Esophagus muscularis mucosa (tissue), 4 donors: ENCODE results near the gene DDX59. TPM values are rescaled to one million over a fixed set of nuclear protein-coding genes. Genes with fewer than 3 reads are reported as not detected.

ENCODE experiments used
- DNase-seq: peaks from one replicate; pipeline ENCODE4 v3.0.0-alpha.2; 2017; ENCODE audit errors: extremely low spot score
- H3K27ac ChIP-seq, 4 donors: fragments of 200-600 bp; sonication (generic); replicated peaks in 1 of 4; 1 replicate in 3 of 4; 2 replicates in 1 of 4; pipeline ENCODE4 v1.5.1; 2016 to 2019; ENCODE audit warnings: mild to moderate bottlenecking in 1 of 4
- H3K27me3 ChIP-seq, 4 donors: fragments of 200-600 bp; sonication (generic); one replicate each; pipeline versions ENCODE4 v1.5.1 to v1.6.0; 2016 to 2019
- H3K36me3 ChIP-seq, 4 donors: fragments of 200-600 bp; sonication (generic); one replicate each; pipeline ENCODE4 v1.5.1; 2016 to 2019
- H3K4me1 ChIP-seq, 4 donors: fragments of 200-600 bp; sonication (generic); one replicate each; pipeline ENCODE4 v1.5.1; 2016 to 2019
- H3K4me3 ChIP-seq, 4 donors: fragments of 200-600 bp; sonication (generic); 1 replicate in 2 of 4; 2 replicates in 2 of 4; pipeline ENCODE4 v1.5.1; 2016 to 2019; ENCODE audit warnings: mild to moderate bottlenecking in 4 of 4, moderate library complexity in 1 of 4
- H3K9me3 ChIP-seq, 4 donors: fragments of 200-600 bp; sonication (generic); 1 replicate in 3 of 4; 2 replicates in 1 of 4; pipeline ENCODE4 v1.5.1; 2016 to 2019
- CTCF ChIP-seq, 3 experiments: fragments of 200-600 bp in 2 of 3; fragments of 450-650 bp in 1 of 3; sonication (generic) in 2 of 3; IDR thresholded peaks; one replicate each; pipeline ENCODE4 v1.5.1; 2017 to 2019; ENCODE audit warnings: antibody characterized with exemption in 3 of 3, mild to moderate bottlenecking in 2 of 3, moderate library complexity in 1 of 3
- EP300 ChIP-seq: sonication (generic); formaldehyde crosslinking; IDR thresholded peaks from one replicate; pipeline ENCODE4 v1.6.1; 2017; ENCODE audit warnings: antibody characterized with exemption
- POLR2A ChIP-seq: fragments of 450-650 bp; IDR thresholded peaks from one replicate; pipeline ENCODE4 v1.6.1; 2017; ENCODE audit warnings: antibody characterized with exemption, moderate library complexity, mild to moderate bottlenecking, low read depth
- POLR2AphosphoS5 ChIP-seq, 2 donors: sonication (generic); formaldehyde crosslinking; IDR thresholded peaks; one replicate each; pipeline ENCODE4 v1.6.1; 2017; ENCODE audit warnings: antibody characterized with exemption in 2 of 2
- WGBS: methylation state at CpG from one replicate; pipeline ENCODE4 v1.1.5; 2018; 5-methylcytosine and 5-hydroxymethylcytosine counted together
- intact Hi-C: fragments of 100-400 bp; cut with DNase I; formaldehyde crosslinking; loops from one replicate; pipeline ENCODE4 v1.15.1; 2023
- total RNA-seq, 4 donors: library from RNA; depleted of rRNA; stranded (reverse); fragments of >200 nt; gene quantifications; one replicate each; pipeline versions ENCODE4 v1.1.0 to v1.2.1, GENCODE V29; 2016

DDX59 gene
- total RNA-seq, 4 donors from 2014 or later, result 18.1 to 30.0 (median 21.7) TPM

GRCh38 chr1:200644021-200644420, 25.7 kb downstream of the DDX59 start:
- Histone ChIP-seq H3K4me1 (no peaks in the 10 kb centered on the region), H3K36me3 (peaks cover 15 to 73% (median 25%) of the 10 kb centered on the region in 4 donors)

GRCh38 chr1:200642481-200642880, 27.2 kb downstream of the DDX59 start:
- H3K27ac ChIP-seq, result no peak overlapping the region
- no peak for TF ChIP-seq CTCF (IDR thresholded peaks at IDR 0.05)
- no peak for TF ChIP-seq EP300
- no peak for TF ChIP-seq POLR2AphosphoS5 (IDR thresholded peaks at IDR 0.05)
- no peak for TF ChIP-seq POLR2A
- H3K27me3 ChIP-seq, result no peaks in the 10 kb centered on the region
- H3K4me1 ChIP-seq, result no peaks in the 10 kb centered on the region
- no peak overlapping the region for H3K4me3 ChIP-seq
- DNase-seq, result no peak
- peaks cover 4 to 58% (median 13%) of the 10 kb centered on the region in 4 donors for H3K36me3 ChIP-seq
- intact Hi-C loops, result no loop called here
- WGBS, result 79% methylated on average over 6 of the region's 6 CpGs
- no peaks in the 10 kb centered on the region for H3K9me3 ChIP-seq

More at GRCh38 chr1:200644021-200644420, 25.7 kb downstream of the DDX59 start:
- H3K27ac ChIP-seq, result no peak overlapping the region
- H3K9me3 ChIP-seq, result no peaks in the 10 kb centered on the region
- no peak for DNase-seq
- intact Hi-C loops, result no loop called here
- H3K27me3 ChIP-seq, result no peaks in the 10 kb centered on the region
- H3K4me3 ChIP-seq, result no peak overlapping the region
- TF ChIP-seq CTCF (IDR thresholded peaks at IDR 0.05) (no peak), POLR2AphosphoS5 (IDR thresholded peaks at IDR 0.05) (no peak), POLR2A (no peak), EP300 (no peak)

GRCh38 chr1:200640963-200641401, 28.7 kb downstream of the DDX59 start:
- 78% methylated on average over 5 of the region's 5 CpGs for WGBS
- TF ChIP-seq EP300 (no peak), POLR2A (no peak)
- DNase-seq, result no peak
- H3K27me3 ChIP-seq, result no peaks in the 10 kb centered on the region
- no peak overlapping the region for H3K4me3 ChIP-seq
- no peaks in the 10 kb centered on the region for H3K9me3 ChIP-seq
- intact Hi-C loops, result no loop called here
- H3K27ac ChIP-seq, result no peak overlapping the region
- H3K36me3 ChIP-seq, result peaks cover 0 to 43% (median 5%) of the 10 kb centered on the region in 4 donors
- H3K4me1 ChIP-seq, result no peaks in the 10 kb centered on the region

- Histone ChIP-seq H3K27ac (no peak overlapping the region), H3K27me3 (no peaks in the 10 kb centered on the region), H3K4me1 (no peaks in the 10 kb centered on the region), H3K36me3 (peaks cover 0 to 38% (median 3%) of the 10 kb centered on the region in 4 donors), H3K4me3 (no peak overlapping the region), H3K9me3 (no peaks in the 10 kb centered on the region)
- no peak for DNase-seq
- intact Hi-C loops, result no loop called here
- TF ChIP-seq POLR2AphosphoS5 (IDR thresholded peaks at IDR 0.05) (no peak), CTCF (IDR thresholded peaks at IDR 0.05) (no peak), EP300 (no peak)
- WGBS, result 93% methylated on average over 4 of the region's 4 CpGs
These were observed 29.2 kb downstream of the DDX59 start for GRCh38 chr1:200640373-200640962.

- TF ChIP-seq POLR2AphosphoS5 (IDR thresholded peaks at IDR 0.05), result no peak
- TF ChIP-seq EP300, result no peak
- no peak for TF ChIP-seq POLR2A
- TF ChIP-seq CTCF (IDR thresholded peaks at IDR 0.05), result no peak
- DNase-seq, result no peak
- intact Hi-C loops, result no loop called here
- Histone ChIP-seq H3K4me1 (no peaks in the 10 kb centered on the region), H3K36me3 (peaks cover 0 to 21% (median 0%) of the 10 kb centered on the region in 4 donors), H3K4me3 (no peak overlapping the region), H3K27me3 (no peaks in the 10 kb centered on the region), H3K9me3 (no peaks in the 10 kb centered on the region), H3K27ac (no peak overlapping the region)
- WGBS, result 87% methylated on average over 7 of the region's 7 CpGs
These were observed 31.6 kb downstream of the DDX59 start for GRCh38 chr1:200638073-200638472.
